ENCODE data around the gene TRAK2. TPM values are rescaled to one million over a fixed set of nuclear protein-coding genes. Genes with fewer than 3 reads are reported as not detected.
A peak's percentile ranks its signal among the peaks of the same experiment; 100 is the strongest.

TRAK2 gene
- total RNA-seq, 3 donors from 2014 or later = 65.6 to 82.2 (median 76.0) TPM

DNA sequence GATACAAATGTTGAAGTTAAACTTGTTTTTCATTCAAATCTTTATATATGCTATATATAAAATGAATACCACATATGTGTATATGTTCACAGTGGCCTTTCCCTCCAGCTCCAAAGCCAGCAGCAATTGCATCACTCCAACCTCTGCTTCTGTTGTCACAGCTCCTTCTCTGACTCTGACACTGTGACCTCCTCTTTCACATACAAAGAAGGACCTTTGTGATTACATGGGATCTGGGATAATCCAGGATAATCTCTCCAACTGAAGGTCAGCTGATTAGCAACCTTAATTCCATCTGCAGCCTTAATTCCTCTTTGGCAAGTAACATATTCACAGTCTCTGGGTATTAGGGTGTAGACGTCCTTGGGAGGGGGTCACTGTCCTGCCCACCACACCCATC lies 102.5 kb downstream of the TRAK2 start:
- TF ChIP-seq, protein P1, sequence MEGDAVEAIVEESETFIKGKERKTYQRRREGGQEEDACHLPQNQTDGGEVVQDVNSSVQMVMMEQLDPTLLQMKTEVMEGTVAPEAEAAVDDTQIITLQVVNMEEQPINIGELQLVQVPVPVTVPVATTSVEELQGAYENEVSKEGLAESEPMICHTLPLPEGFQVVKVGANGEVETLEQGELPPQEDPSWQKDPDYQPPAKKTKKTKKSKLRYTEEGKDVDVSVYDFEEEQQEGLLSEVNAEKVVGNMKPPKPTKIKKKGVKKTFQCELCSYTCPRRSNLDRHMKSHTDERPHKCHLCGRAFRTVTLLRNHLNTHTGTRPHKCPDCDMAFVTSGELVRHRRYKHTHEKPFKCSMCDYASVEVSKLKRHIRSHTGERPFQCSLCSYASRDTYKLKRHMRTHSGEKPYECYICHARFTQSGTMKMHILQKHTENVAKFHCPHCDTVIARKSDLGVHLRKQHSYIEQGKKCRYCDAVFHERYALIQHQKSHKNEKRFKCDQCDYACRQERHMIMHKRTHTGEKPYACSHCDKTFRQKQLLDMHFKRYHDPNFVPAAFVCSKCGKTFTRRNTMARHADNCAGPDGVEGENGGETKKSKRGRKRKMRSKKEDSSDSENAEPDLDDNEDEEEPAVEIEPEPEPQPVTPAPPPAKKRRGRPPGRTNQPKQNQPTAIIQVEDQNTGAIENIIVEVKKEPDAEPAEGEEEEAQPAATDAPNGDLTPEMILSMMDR (IDR thresholded peaks at IDR 0.05) = no peak
- H3K36me3 ChIP-seq (ENCODE audit: low read depth) = no peaks in the 10 kb centered on the region
- ATAC-seq (no peak), DNase-seq (no peak)
- no peak overlapping the region for H3K4me3 ChIP-seq
- intact Hi-C loops (cut with DNase I, micrococcal nuclease) = no loop called here
- H3K9me3 ChIP-seq = no peaks in the 10 kb centered on the region
- no peaks in the 10 kb centered on the region for H3K4me1 ChIP-seq (ENCODE audit: low read depth)

DNA sequence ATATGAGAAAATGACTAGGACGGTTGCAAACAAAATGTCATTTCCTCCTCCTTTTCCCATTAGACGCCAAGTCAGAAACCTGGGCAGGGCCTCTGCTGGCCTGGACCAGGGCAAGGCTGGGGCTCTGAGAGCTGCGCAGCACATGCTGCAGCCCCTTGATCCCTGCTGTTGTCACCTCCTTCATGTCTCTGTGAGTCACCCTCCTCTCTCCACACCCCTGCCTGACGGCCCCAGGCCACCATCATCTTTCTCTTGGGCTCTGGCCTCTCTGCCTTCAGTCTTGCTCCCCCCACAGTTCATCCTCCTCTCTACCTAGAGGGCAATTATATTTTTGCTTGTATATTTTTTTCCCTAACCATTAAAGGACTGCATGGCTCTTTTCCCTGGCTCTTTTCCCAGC lies 104.1 kb downstream of the TRAK2 start:
- TF ChIP-seq, protein P1 (IDR thresholded peaks at IDR 0.05) = no peak
- H3K9me3 ChIP-seq = no peaks in the 10 kb centered on the region

GRCh38 chr2:201345625-201346213 lies 105.5 kb downstream of the TRAK2 start:
- Histone ChIP-seq H3K4me1 (ENCODE audit: low read depth) (no peaks in the 10 kb centered on the region), H3K36me3 (ENCODE audit: low read depth) (no peaks in the 10 kb centered on the region), H3K9me3 (no peaks in the 10 kb centered on the region), H3K4me3 (no peak overlapping the region)
- no peak for ATAC-seq
- intact Hi-C loops (cut with DNase I, micrococcal nuclease) = no loop called here
- DNase-seq = no peak
- TF ChIP-seq, protein P1 (IDR thresholded peaks at IDR 0.05) = no peak

More for the DNA sequence above, 104.1 kb downstream of the TRAK2 start:
- no peak overlapping the region for H3K4me3 ChIP-seq
- no peak for ATAC-seq
- H3K4me1 ChIP-seq (ENCODE audit: low read depth) = no peaks in the 10 kb centered on the region
- no peaks in the 10 kb centered on the region for H3K36me3 ChIP-seq (ENCODE audit: low read depth)
- intact Hi-C loops (cut with DNase I, micrococcal nuclease) = no loop called here
- DNase-seq = no peak

- TF ChIP-seq, protein P1 (IDR thresholded peaks at IDR 0.05) = no peak
- ATAC-seq = peak; percentile 73
- intact Hi-C loops (cut with DNase I, micrococcal nuclease) = no loop called here
- Histone ChIP-seq H3K36me3 (ENCODE audit: low read depth) (no peaks in the 10 kb centered on the region), H3K4me3 (no peak overlapping the region), H3K9me3 (no peaks in the 10 kb centered on the region), H3K4me1 (ENCODE audit: low read depth) (no peaks in the 10 kb centered on the region)
- DNase-seq = peak in 1 of 3 donors; percentile 11
Measured at GRCh38 chr2:201344663-201345366, 106.4 kb downstream of the TRAK2 start.

GRCh38 chr2:201343559-201343958 lies 107.7 kb downstream of the TRAK2 start:
- no peak for ATAC-seq
- H3K4me1 ChIP-seq (ENCODE audit: low read depth) = no peaks in the 10 kb centered on the region
- H3K36me3 ChIP-seq (ENCODE audit: low read depth) = no peaks in the 10 kb centered on the region
- H3K9me3 ChIP-seq = no peaks in the 10 kb centered on the region
- intact Hi-C loops (cut with DNase I, micrococcal nuclease) = no loop called here
- DNase-seq = no peak
- TF ChIP-seq, protein P1 (IDR thresholded peaks at IDR 0.05) = no peak
- H3K4me3 ChIP-seq = no peak overlapping the region

All from mucosa of descending colon (tissue), 3 donors.